C1 segment of cervical spinal cord (tissue), 14 donors: ENCODE data around the gene PALM.
"Not testable (repeated sequence)": the region's sequence is repeated elsewhere in the genome, so short reads cannot be mapped to it uniquely, and the experiment has no call there.

Experiments
- DNase-seq, 14 donors: peaks; one replicate each; lab custom pipeline; 2025; lab: John Stamatoyannopoulos, UW

PALM gene

GRCh38 chr19:703651-704446 is 4.9 kb upstream of the PALM start:
- no peak for DNase-seq

DNA sequence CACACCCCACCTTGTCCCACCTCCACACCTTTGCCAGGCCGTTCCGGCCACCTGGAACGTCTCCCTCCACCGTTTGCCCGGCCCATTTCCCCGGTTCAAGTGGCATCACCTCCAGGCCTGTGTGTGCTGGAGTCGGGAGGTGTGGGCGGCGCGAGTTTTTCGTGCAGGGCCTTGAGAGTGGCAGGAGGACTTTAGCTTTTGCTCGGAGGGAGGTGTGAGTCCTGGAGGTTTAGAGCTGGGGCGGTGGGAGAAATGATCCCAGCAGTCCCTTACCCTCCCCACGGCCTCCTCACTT is 4.3 kb upstream of the PALM start:
- no peak for DNase-seq

GRCh38 chr19:709196-709964 is 645 bp downstream of the PALM start:
- DNase-seq = peak in 4 of 14 donors; percentile 28 to 51 (median 48)

DNA sequence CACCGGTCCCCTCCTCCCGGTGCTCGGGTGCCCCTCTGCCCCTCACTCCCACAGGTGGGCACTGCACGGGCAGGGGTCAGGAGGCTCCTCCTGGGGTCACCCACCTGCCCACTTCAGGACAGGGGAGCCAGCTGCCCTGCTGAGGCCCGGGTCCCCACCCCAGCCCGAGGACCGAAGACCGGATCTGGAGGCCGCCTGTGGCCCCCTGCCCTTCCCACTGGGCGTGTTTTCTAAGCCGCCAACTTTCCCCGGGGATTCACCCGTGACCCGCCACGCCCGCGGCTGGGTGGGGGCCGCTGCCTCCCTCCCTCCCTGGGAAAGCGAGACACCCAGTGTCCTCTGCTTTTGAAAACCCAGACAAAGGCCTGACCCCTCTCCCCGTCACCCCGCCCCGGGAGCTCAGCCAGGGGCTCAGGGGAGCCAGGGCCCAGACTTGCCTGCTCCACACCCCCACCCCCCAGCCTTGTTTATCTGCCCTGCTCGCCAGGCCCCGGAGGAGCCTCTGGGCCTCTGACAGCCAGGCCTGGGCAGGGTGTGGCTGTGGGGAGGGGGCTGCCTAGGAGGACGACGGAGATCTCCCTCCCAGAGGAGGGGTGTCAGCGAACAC is 1.3 kb downstream of the PALM start:
- peak in 10 of 14 donors; percentile 10 to 57 (median 46) for DNase-seq

- peak in 3 of 14 donors; percentile 7 to 35 (median 14) for DNase-seq
These were observed 2.0 kb downstream of the PALM start for GRCh38 chr19:710767-711166.

GRCh38 chr19:711254-711653 is 2.5 kb downstream of the PALM start:
- DNase-seq = no peak

DNA sequence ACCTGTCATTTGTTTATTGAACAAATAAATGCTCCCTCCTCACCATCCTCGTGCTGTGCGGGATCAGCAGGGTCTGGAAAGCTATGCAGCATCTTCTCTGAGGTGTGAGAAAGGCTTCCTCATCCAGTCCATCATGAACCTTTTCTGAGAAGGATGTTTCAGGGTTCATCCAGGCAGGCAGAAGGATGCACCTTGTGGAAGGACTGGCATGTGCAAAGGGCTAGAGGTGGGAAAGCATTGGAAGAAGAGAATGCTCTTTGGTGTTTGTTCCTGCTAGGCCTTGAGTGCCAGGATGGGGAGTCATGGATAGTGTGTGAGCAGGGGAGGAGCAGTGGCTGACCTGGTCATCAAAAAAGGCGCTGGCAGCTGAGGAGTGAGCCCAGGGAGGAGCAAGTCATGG is 6.6 kb downstream of the PALM start:
- DNase-seq = no peak

- peak in 6 of 14 donors; percentile 20 to 61 (median 46) for DNase-seq
These were observed 9.7 kb downstream of the PALM start for GRCh38 chr19:718251-718951.

- peak in 10 of 14 donors; percentile 14 to 68 (median 64) for DNase-seq
These were observed 10.3 kb downstream of the PALM start for GRCh38 chr19:718991-719512.

DNA sequence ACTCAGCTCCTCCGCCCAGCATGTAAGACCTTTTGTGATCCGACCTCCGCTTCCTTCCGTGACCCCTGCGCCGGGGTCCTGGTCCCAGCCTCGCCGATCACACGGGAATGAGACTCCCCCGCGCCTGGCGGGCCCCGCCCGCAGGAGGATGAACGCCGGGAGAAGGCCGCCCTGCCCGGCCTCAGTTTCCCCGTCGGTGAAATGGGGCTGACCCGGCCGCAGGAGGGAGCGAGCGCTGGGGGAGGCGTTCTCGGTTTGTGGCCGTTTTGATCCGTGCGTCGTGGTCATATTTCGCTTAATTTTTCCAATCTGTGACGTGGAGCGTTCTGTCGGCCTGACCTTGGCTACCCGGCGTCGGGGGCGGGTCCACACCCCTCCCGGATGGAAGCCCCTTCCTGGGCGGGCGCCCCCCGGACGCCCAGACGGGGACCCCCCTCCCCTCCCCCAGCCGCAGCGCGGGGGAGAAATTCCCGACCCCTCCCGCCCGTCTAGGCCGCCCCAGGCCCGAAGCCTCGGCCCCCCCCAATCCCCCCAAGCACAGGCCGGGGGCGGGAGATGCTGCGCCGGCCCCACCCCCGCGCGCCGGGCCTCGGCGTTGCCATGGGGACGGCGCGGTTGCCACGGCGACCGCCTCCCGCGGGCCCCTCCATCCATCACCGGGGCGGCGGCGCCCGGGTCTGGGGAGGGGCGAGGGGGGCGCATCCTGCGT is 11.1 kb downstream of the PALM start:
- DNase-seq = peak in 9 of 14 donors; percentile 17 to 68 (median 34)

GRCh38 chr19:720345-721160 is 11.8 kb downstream of the PALM start:
- DNase-seq = peak in 12 of 14 donors; percentile 18 to 84 (median 67)

GRCh38 chr19:722553-723101 is 13.9 kb downstream of the PALM start:
- DNase-seq = peak in 2 of 14 donors; percentile 13 to 25

DNA sequence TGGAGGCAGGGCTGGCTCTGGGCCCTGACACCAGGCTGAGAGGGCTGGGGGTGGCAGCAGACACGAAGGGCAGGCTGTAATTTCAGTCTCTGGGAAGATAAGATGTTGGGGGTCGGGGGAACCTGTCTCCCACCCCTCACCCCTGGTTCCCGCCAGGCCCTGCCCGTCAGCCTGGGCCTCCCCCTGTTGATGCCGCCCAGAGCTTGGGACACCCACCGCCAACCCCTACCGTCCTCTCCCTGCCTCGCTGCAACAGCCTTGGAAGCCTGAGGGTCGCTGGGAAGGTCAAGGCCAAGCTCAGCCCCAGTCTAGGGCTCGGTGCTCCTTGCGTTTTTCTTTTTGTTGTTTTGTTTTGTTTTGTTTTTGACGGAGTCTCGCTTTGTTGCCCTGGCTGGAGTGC is 14.5 kb downstream of the PALM start:
- DNase-seq = no peak

DNA sequence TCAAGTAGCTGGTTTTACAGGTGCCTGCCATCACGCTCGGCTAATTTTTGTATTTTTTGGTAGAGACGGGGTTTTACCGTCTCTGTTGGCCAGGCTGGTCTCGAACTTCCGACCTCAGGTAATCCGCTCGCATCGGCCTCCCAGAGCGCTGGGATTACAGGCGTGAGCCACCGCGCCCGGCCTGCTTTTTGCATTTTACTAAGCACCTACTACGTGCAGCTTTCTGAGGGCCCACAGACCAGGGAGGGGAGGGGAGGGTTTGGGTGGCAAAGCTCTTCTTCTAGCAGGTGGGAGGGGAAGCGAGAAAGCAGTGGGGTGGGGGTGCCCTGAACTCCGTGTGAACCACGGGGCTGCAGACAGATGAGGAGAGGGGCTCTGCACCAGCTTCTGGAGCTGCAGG is 15.0 kb downstream of the PALM start:
- no peak for DNase-seq

- DNase-seq = no peak
These were observed 16.8 kb downstream of the PALM start for GRCh38 chr19:725461-726089.

DNA sequence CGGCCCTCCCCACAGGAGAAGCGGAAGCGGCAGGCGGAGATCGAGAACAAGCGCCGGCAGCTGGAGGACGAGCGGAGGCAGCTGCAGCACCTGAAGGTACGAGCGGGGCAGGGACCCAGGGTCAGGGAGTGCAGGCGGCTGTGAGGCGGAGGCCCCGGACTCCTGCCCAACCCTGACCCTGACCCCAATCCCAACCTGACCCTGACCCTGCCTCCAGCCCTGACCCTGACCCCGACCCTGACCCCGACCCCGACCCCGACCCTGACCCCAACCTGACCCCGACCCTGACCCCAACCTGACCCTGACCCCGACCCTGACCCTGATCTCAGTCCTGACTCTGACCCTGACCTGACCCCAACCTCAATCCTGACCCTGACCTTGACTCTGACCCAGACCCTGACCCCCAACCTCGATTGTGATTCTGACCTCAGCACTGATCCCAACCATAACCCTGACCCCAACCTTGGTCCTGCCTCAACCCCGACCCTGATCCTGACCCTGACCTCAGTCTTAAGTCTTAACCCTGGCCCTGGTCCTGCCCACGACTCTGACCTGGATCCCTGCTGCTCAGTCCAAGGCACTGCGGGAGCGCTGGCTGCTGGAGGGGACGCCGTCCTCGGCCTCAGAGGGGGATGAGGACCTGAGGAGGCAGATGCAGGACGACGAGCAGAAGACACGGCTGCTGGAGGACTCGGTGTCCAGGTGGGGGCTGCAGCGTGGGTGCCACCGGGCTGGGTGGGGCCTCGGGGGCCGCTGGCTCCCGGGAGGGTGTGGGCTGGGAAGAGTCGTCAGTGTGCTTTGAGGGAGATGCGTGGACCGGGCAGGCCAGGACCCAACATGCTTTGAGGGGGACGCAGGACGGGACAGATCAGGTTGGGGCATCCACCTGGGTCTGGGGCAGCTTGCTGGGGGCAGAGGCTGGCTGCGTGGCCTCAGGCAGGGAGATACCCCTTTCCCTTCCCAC is 18.5 kb downstream of the PALM start:
- no peak for DNase-seq

DNA sequence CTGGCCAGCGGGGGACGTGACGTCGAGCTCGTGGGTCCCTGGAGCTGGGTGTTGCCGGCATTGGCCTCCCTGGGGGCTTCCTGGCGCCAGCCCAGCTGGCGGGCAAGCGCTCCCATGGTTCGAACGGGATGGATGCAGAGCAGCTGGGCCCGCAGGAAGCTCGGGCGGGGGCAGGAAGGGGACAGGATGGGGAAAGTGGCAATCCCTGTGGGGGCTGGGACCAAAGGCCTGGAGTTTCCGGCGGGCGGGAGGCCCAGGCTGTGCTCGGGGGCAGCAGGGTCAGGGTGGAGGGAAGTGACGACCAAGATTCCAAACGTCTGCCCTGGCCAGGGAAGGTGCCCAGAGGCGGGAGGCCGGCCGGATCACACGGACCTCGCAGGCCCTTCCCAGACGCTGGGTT is 19.3 kb downstream of the PALM start:
- no peak for DNase-seq

DNA sequence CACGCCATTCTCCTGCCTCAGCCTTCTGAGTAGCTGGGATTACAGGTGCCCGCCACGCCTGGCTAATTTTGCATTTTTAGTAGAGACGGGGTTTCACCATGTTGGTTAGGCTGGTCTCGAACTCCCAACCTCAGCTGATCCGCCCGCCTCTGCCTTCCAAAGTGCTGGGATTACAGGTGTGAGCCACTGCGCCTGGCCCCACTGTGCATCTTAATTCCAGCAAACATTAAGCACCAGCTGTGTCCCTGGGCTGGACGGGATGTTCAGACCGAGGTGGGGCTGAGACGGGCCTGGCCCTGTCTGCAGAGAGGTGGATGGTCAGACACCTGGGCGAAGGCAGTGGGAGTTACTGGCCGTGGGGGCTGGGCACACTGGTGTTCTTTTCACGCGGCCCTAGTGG is 20.8 kb downstream of the PALM start:
- not testable (repeated sequence) for DNase-seq
